Right atrium auricular region (tissue), 2 donors: ENCODE results near the gene ANO3. TPM values are rescaled to one million over a fixed set of nuclear protein-coding genes. Genes with fewer than 3 reads are reported as not detected.

Experiments used
- DNase-seq: peaks from one replicate; pipeline ENCODE4 v3.0.0-alpha.2; 2019; ENCODE audit warnings: low spot score
- H3K27ac ChIP-seq, 2 donors: fragments of 200-600 bp; sonication (generic); 1 replicate in 1 of 2; 2 replicates in 1 of 2; pipeline ENCODE4 v1.5.1; 2016 to 2019
- H3K27me3 ChIP-seq, 2 donors: fragments of 200-600 bp; sonication (generic); one replicate each; pipeline versions ENCODE4 v1.5.1 to v1.6.0; 2017 to 2019
- H3K36me3 ChIP-seq: fragments of 200-600 bp; sonication (generic); one replicate; pipeline ENCODE4 v1.5.1; 2016
- H3K4me1 ChIP-seq, 2 donors: fragments of 200-600 bp; sonication (generic); one replicate each; pipeline versions ENCODE4 v1.5.1 to v1.6.0; 2017 to 2019
- H3K4me3 ChIP-seq, 2 donors: fragments of 200-600 bp; sonication (generic); 1 replicate in 1 of 2; 2 replicates in 1 of 2; pipeline ENCODE4 v1.5.1; 2017 to 2019; ENCODE audit warnings: mild to moderate bottlenecking in 1 of 2, moderate library complexity in 1 of 2
- H3K9me3 ChIP-seq, 2 donors: fragments of 200-600 bp; sonication (generic); one replicate each; pipeline ENCODE4 v1.5.1; 2019
- total RNA-seq, 2 donors: library from RNA; depleted of rRNA; stranded (reverse); fragments of >200 nt; gene quantifications; one replicate each; pipeline ENCODE4 v1.1.0, GENCODE V29; 2016
- TF ChIP-seq, protein P1 (sequence below), 2 donors: fragments of 200-600 bp; sonication (generic); IDR thresholded peaks; one replicate each; pipeline ENCODE4 v1.5.1; 2019; ENCODE audit warnings: antibody characterized with exemption in 2 of 2

The ANO3 gene
- total RNA-seq, 2 donors from 2014 or later, result 0.16 TPM; not detected in 1

DNA sequence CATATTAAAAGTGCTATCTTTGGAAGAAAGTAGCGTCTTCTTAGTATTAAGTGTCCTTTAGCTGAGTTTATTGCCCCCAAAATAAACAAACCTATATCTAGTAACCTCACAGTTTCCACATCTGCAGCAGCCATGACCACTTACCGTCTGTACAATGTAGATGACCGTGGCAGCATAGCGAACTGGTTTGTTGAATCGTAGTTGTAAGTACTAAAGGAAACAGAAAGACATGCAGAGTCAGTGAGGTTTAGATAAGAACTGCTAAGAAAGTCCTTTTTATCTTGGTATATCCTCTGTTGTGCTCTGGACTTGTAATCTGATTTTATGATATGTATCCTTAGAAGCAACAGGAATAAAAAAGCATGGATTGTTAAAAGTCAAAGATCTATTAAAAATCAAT, 380.6 kb downstream of the ANO3 start:
- no peaks in the 10 kb centered on the region for H3K36me3 ChIP-seq
- H3K27me3 ChIP-seq, result no peaks in the 10 kb centered on the region
- H3K9me3 ChIP-seq, result no peaks in the 10 kb centered on the region
- no peak for DNase-seq
- peaks cover 0 to 16% of the 10 kb centered on the region in 2 donors for H3K4me1 ChIP-seq
- H3K4me3 ChIP-seq, result no peak overlapping the region
- TF ChIP-seq, protein P1, sequence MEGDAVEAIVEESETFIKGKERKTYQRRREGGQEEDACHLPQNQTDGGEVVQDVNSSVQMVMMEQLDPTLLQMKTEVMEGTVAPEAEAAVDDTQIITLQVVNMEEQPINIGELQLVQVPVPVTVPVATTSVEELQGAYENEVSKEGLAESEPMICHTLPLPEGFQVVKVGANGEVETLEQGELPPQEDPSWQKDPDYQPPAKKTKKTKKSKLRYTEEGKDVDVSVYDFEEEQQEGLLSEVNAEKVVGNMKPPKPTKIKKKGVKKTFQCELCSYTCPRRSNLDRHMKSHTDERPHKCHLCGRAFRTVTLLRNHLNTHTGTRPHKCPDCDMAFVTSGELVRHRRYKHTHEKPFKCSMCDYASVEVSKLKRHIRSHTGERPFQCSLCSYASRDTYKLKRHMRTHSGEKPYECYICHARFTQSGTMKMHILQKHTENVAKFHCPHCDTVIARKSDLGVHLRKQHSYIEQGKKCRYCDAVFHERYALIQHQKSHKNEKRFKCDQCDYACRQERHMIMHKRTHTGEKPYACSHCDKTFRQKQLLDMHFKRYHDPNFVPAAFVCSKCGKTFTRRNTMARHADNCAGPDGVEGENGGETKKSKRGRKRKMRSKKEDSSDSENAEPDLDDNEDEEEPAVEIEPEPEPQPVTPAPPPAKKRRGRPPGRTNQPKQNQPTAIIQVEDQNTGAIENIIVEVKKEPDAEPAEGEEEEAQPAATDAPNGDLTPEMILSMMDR (IDR thresholded peaks at IDR 0.05), result no peak
- H3K27ac ChIP-seq, result no peak overlapping the region

Other genes starting within 250 kb of the ANO3 start
- gene MUC15, start 240.1 kb downstream of the ANO3 start, total RNA-seq, result not detected